Activated gamma-delta T cell treated with anti-CD3 and anti-CD28 coated beads, Interleukin-2, amount 50 U/mL, for 16 hours (primary cell): ENCODE results near the gene PPP1CB.
"Not testable (repeated sequence)": the region's sequence is repeated elsewhere in the genome, so short reads cannot be mapped to it uniquely, and the experiment has no call there.

ENCODE experiments used
- DNase-seq: peaks from one replicate; pipeline ENCODE4 v3.0.0-alpha.2; 2020; ENCODE audit warnings: low read depth

The PPP1CB gene

GRCh38 chr2:28779001-28779400 lies 27.4 kb downstream of the PPP1CB start:
- DNase-seq: no peak

DNA sequence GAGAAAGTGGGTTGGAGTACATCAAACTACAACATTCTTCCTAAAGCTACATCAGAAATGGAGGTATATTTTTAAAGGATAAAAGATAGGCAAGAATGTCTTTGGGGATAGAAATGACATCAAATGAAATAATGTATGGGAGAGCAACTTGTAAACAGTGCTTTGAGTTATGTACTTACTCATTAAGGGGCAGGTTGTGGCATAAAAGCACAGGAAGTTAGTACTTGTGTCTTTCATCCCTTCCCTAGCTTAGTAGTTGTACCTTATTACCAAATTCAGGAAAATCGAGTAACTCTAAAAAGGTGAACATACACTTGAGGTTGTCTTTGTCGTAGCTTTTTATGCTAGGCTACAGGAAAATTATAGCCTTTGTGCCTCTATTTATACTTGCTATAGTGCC lies 28.9 kb downstream of the PPP1CB start:
- DNase-seq: no peak

- no peak for DNase-seq
Observed at GRCh38 chr2:28782423-28782822, 30.8 kb downstream of the PPP1CB start.

- DNase-seq: not testable (repeated sequence)
Observed at GRCh38 chr2:28784570-28784969, 32.9 kb downstream of the PPP1CB start.

- no peak for DNase-seq
Observed at GRCh38 chr2:28796620-28797019, 45.0 kb downstream of the PPP1CB start.

- no peak for DNase-seq
Observed at GRCh38 chr2:28801726-28802125, 50.1 kb downstream of the PPP1CB start.

GRCh38 chr2:28802975-28803429 lies 51.4 kb downstream of the PPP1CB start:
- DNase-seq: no peak

GRCh38 chr2:28809927-28810326 lies 58.3 kb downstream of the PPP1CB start:
- DNase-seq: no peak

DNA sequence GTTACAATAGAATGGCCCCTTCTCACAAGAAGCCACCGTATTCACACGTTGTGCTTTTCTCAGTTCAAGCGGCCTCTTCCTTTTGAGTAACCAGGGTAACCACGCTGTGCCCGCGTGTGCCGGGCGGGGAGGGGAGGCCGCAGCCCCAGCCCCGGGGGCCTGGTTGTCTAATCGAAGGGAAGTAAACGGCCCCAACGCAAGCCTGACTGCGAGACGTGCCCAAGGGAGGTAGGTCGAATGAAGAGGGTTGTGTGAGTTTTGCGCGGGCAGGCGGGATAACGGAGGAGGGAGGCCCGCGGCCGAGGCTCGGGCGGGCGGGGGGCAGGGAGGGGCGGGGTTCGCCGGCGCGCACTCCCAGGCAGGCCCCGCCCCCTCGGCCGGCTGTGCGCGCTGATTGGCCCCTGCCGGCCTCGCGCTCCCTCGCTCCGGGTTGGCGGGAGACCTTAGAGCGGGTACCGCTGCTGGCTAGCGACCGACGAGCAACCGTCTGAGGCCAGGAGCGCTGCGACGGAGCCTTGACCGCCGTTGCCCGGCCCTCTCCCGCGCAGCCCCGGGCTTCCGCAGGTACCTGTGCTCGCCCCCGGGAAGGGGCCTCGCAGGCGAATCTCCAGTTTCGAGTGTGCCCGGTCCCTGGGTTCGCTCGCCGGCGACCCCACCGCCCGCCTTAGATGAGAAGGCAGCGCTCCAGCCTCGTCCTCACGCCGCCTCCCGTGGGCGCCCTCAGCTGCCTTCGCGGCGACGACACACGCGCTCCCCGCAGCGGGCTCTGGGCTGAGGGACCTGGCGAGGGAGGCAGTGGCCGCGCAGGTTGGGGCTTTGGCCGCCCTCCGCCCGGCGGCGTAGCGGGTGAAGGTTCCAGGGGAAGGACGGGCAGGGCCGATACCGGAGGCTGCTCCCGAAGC lies 59.0 kb downstream of the PPP1CB start, which contains the start of gene SPDYA:
TSS of gene SPDYA (plus strand) at position 451 of the 902 bp plus-strand sequence. CDS start 5,181 bp downstream, outside the sequence.
- peak; percentile 68 for DNase-seq

DNA sequence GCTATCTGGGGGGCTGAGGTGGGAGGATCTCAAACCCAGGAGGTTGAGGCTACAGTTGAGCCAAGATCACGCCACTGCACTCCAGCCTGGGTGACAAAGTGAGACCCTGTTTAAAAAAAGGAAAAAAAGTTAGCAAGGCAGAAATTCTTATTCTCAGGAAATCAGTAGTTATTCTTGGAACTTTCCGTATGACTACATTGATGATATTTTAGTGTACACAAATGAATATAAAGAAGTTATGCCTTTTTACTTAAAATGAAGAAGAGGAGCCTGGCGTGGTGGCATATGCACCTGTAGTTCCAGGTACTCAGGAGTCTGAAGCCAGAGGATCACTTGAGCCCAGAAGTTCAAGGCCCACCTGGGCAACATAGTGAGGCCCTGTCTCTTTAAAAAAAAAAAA lies 66.4 kb downstream of the PPP1CB start:
- no peak for DNase-seq

- peak; percentile 49 for DNase-seq
Observed at GRCh38 chr2:28821295-28821958, 69.8 kb downstream of the PPP1CB start.

GRCh38 chr2:28822036-28822435 lies 70.4 kb downstream of the PPP1CB start:
- no peak for DNase-seq

DNA sequence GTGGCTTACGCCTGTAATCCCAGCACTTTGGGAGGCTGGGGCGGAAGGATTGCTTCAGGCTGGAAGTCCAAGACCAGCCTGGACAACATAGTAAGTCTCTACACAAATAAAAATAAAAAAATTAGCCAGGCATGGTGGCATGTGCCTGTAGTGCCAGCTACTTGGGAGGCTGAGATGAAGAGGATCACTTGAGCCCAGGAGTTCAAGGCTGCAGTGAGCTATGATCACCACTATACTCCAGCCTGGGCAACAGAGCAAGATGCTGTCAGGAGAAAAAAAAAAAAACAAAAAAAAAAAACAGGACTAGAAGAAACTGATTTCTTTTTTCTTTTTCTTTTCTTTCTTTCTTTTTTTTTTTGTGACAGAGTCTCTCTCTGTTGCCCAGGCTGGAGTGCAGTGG lies 72.6 kb downstream of the PPP1CB start:
- no peak for DNase-seq

DNA sequence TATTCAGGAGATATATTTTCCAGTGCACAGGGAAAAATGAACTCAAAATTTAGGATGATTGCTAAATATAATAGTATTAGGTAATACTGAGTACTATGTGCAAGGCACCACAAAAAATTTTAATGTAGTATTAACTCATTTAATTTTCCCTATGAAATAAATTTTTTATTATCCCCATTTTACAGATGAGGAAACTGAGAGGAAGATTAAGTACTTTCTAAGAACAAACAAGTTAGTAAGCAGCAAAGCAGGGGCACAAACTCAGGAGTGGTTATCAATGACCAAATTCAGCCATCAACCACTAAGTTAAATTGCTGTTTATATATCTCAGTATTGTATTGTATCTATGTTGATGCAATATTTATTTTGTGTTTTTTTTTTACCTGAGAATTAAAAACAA lies 73.2 kb downstream of the PPP1CB start:
- no peak for DNase-seq

GRCh38 chr2:28828382-28828781 lies 76.8 kb downstream of the PPP1CB start:
- no peak for DNase-seq

DNA sequence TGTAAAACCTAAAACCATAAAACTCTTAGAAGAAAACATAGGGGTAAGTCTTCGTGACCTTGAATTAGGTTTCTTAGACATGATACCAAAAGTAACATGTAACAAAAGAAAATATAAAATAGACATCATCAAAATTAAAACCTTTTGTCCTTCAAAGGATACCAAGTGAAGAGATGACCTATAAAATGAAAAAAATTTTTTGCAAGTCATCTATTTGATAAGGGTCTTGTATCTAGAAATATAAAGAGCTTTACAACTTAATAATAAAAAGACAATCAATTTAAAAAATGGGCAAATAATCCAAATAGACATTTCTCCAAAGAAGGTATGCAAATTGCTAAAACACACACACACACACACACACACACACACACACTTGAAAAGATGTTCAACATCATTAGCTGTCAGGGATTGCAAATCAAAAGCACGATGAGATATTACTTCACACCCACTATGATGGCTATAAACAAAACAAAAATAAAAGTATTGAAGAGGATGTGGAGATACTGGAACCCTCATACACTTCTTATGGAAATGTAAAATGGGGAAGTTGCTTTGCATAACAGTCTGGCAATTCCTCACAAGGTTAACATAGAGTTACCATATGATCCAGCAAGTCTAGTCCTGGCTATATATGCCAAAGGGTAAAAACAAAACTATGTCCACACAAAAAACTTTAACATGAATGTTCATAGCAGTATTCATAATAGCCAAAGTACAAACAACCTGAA lies 82.3 kb downstream of the PPP1CB start:
- no peak for DNase-seq

DNA sequence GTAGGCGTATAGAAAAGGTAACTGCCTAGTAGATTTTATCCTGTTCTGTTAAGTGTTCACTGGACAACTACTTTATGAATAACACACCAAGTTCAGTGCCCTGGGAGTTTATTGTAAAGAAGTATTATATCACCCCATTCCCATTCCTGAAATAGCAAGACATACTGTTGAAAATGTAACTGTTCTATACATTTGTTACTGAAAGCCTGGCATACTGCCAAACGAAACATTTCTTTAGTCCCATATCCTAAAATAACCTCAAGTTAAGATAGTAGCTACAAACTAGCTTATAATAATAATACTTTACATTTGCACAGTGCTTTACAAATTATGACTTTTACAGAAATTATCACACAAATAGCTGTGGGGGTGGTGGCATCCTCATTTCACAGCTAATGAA lies 84.2 kb downstream of the PPP1CB start:
- DNase-seq: no peak

- DNase-seq: no peak
Observed at GRCh38 chr2:28838971-28839370, 87.3 kb downstream of the PPP1CB start.

GRCh38 chr2:28842042-28842441 lies 90.4 kb downstream of the PPP1CB start:
- DNase-seq: no peak
